ENCODE results near the gene RHBDL1. TPM values are rescaled to one million over a fixed set of nuclear protein-coding genes. Genes with fewer than 3 reads are reported as not detected.

Gene RHBDL1
- polyA plus RNA-seq, 1 donor from 2014 or later: 7.2 TPM

DNA sequence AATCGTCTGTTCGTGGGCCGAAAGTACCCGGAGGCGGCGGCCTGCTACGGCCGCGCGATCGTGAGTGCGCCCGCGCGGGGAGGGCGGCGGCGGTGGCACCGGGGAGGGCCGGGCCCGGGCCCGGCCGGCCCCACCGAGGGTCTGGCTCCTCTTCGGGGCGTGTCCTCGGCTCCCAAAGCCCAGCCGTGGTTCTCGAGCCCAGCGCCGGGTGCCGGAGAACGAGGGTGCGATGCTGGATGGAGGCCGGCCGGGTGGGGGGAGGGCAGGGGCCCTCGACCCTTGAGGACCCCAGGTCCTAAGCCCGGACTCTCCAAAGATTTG is 5.1 kb downstream of the RHBDL1 start:
- no peaks in the 10 kb centered on the region for H3K9me3 ChIP-seq (ENCODE audit: low read length)
- H3K9me2 ChIP-seq (ENCODE audit: insufficient read depth, low read length): no peaks in the 10 kb centered on the region
- peaks cover 20% of the 10 kb centered on the region for H3K79me2 ChIP-seq (replicated peaks; ENCODE audit: insufficient read depth, low read length)
- H3F3A ChIP-seq (ENCODE audit: insufficient read depth, low read length, poor library complexity, severe bottlenecking): no peaks in the 10 kb centered on the region
- peak overlapping the region; percentile 70 for H3K4me3 ChIP-seq (ENCODE audit: low read length)
- no peak overlapping the region for H2AFZ ChIP-seq (ENCODE audit: low read depth, low read length)
- H4K20me1 ChIP-seq (ENCODE audit: insufficient read depth): peaks cover 6% of the 10 kb centered on the region
- H3K36me3 ChIP-seq (ENCODE audit: insufficient read depth, low read length): no peaks in the 10 kb centered on the region
- peak overlapping the region; percentile 93 for H3K4me2 ChIP-seq (ENCODE audit: low read length)
- no peak for TF ChIP-seq SMC3 (conservative IDR thresholded peaks at IDR 0.05; ENCODE audit: poor library complexity)
- TF ChIP-seq EZH2 (IDR thresholded peaks at IDR 0.05; ENCODE audit: borderline replicate concordance, insufficient read depth, low read length, poor library complexity, severe bottlenecking): no peak
- no peak for TF ChIP-seq EP300 (conservative IDR thresholded peaks at IDR 0.05; ENCODE audit: poor library complexity, severe bottlenecking)
- no peak for TF ChIP-seq TAF1 (IDR thresholded peaks at IDR 0.05; ENCODE audit: low read depth)
- TF ChIP-seq, protein P1, sequence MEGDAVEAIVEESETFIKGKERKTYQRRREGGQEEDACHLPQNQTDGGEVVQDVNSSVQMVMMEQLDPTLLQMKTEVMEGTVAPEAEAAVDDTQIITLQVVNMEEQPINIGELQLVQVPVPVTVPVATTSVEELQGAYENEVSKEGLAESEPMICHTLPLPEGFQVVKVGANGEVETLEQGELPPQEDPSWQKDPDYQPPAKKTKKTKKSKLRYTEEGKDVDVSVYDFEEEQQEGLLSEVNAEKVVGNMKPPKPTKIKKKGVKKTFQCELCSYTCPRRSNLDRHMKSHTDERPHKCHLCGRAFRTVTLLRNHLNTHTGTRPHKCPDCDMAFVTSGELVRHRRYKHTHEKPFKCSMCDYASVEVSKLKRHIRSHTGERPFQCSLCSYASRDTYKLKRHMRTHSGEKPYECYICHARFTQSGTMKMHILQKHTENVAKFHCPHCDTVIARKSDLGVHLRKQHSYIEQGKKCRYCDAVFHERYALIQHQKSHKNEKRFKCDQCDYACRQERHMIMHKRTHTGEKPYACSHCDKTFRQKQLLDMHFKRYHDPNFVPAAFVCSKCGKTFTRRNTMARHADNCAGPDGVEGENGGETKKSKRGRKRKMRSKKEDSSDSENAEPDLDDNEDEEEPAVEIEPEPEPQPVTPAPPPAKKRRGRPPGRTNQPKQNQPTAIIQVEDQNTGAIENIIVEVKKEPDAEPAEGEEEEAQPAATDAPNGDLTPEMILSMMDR (IDR thresholded peaks at IDR 0.05; ENCODE audit: poor library complexity, severe bottlenecking): no peak
- no peak for TF ChIP-seq RAD21 (conservative IDR thresholded peaks at IDR 0.05)
- TF ChIP-seq MXI1 (conservative IDR thresholded peaks at IDR 0.05; ENCODE audit: poor library complexity, severe bottlenecking): no peak
- no peak for TF ChIP-seq POLR2AphosphoS5 (IDR thresholded peaks at IDR 0.05)
- TF ChIP-seq, protein P2, sequence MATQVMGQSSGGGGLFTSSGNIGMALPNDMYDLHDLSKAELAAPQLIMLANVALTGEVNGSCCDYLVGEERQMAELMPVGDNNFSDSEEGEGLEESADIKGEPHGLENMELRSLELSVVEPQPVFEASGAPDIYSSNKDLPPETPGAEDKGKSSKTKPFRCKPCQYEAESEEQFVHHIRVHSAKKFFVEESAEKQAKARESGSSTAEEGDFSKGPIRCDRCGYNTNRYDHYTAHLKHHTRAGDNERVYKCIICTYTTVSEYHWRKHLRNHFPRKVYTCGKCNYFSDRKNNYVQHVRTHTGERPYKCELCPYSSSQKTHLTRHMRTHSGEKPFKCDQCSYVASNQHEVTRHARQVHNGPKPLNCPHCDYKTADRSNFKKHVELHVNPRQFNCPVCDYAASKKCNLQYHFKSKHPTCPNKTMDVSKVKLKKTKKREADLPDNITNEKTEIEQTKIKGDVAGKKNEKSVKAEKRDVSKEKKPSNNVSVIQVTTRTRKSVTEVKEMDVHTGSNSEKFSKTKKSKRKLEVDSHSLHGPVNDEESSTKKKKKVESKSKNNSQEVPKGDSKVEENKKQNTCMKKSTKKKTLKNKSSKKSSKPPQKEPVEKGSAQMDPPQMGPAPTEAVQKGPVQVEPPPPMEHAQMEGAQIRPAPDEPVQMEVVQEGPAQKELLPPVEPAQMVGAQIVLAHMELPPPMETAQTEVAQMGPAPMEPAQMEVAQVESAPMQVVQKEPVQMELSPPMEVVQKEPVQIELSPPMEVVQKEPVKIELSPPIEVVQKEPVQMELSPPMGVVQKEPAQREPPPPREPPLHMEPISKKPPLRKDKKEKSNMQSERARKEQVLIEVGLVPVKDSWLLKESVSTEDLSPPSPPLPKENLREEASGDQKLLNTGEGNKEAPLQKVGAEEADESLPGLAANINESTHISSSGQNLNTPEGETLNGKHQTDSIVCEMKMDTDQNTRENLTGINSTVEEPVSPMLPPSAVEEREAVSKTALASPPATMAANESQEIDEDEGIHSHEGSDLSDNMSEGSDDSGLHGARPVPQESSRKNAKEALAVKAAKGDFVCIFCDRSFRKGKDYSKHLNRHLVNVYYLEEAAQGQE (IDR thresholded peaks at IDR 0.05; ENCODE audit: borderline replicate concordance): no peak
- H3K27me3 ChIP-seq (ENCODE audit: insufficient read depth, low read depth, low read length): no peaks in the 10 kb centered on the region
- H3K27ac ChIP-seq (ENCODE audit: low read length): no peak overlapping the region
- peak overlapping the region; percentile 74 for H3K9ac ChIP-seq (ENCODE audit: low read length)

DNA sequence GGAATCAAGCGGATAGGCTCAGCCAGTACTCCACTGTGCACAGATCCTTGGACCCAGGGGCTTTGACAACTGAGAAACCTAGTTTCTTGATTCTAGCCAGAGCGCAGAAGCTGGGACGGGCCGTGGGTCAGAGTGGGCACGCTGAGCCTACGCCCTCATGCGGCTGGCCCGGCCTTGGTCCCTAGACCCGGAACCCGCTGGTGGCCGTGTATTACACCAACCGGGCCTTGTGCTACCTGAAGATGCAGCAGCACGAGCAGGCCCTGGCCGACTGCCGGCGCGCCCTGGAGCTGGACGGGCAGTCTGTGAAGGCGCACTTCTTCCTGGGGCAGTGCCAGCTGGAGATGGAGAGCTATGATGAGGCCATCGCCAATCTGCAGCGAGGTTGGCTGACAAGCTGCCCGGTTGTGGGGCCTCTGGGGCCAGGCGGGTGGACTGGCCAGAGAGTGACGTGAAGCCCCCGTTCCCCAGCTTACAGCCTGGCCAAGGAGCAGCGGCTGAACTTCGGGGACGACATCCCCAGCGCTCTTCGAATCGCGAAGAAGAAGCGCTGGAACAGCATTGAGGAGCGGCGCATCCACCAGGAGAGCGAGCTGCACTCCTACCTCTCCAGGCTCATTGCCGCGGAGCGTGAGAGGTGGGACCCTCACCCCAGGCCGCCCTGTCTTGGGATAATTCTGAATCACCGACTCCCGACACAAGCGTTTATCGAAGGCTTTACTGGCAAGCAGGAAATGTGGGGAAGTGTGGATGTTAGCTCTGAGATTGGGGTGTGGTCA is 5.7 kb downstream of the RHBDL1 start:
- no peaks in the 10 kb centered on the region for H3K36me3 ChIP-seq (ENCODE audit: insufficient read depth, low read length)
- no peak for TF ChIP-seq SMC3 (conservative IDR thresholded peaks at IDR 0.05; ENCODE audit: poor library complexity)
- TF ChIP-seq EZH2 (IDR thresholded peaks at IDR 0.05; ENCODE audit: borderline replicate concordance, insufficient read depth, low read length, poor library complexity, severe bottlenecking): no peak
- TF ChIP-seq, protein P1 (IDR thresholded peaks at IDR 0.05; ENCODE audit: poor library complexity, severe bottlenecking): no peak
- no peak for TF ChIP-seq POLR2AphosphoS5 (IDR thresholded peaks at IDR 0.05)
- TF ChIP-seq, protein P2 (IDR thresholded peaks at IDR 0.05; ENCODE audit: borderline replicate concordance): no peak
- no peak for TF ChIP-seq EP300 (conservative IDR thresholded peaks at IDR 0.05; ENCODE audit: poor library complexity, severe bottlenecking)
- TF ChIP-seq RAD21 (conservative IDR thresholded peaks at IDR 0.05): no peak
- no peak for TF ChIP-seq MXI1 (conservative IDR thresholded peaks at IDR 0.05; ENCODE audit: poor library complexity, severe bottlenecking)
- no peak for TF ChIP-seq TAF1 (IDR thresholded peaks at IDR 0.05; ENCODE audit: low read depth)
- no peaks in the 10 kb centered on the region for H3K27me3 ChIP-seq (ENCODE audit: insufficient read depth, low read depth, low read length)
- peak overlapping the region; percentile 93 for H3K4me2 ChIP-seq (ENCODE audit: low read length)
- H3K9me3 ChIP-seq (ENCODE audit: low read length): no peaks in the 10 kb centered on the region
- no peaks in the 10 kb centered on the region for H3K9me2 ChIP-seq (ENCODE audit: insufficient read depth, low read length)
- peak overlapping the region; percentile 70 for H3K4me3 ChIP-seq (ENCODE audit: low read length)
- H2AFZ ChIP-seq (ENCODE audit: low read depth, low read length): no peak overlapping the region
- H3K79me2 ChIP-seq (replicated peaks; ENCODE audit: insufficient read depth, low read length): peaks cover 20% of the 10 kb centered on the region
- no peaks in the 10 kb centered on the region for H3F3A ChIP-seq (ENCODE audit: insufficient read depth, low read length, poor library complexity, severe bottlenecking)
- no peak overlapping the region for H3K27ac ChIP-seq (ENCODE audit: low read length)
- H4K20me1 ChIP-seq (ENCODE audit: insufficient read depth): peaks cover 6% of the 10 kb centered on the region
- H3K9ac ChIP-seq (ENCODE audit: low read length): peak overlapping the region; percentile 74
